ENCODE data around the gene PHOSPHO1. TPM values are rescaled to one million over a fixed set of nuclear protein-coding genes. Genes with fewer than 3 reads are reported as not detected.

PHOSPHO1 gene
- total and polyA plus RNA-seq, 7 donors: 0.38 TPM; not detected in 6

DNA sequence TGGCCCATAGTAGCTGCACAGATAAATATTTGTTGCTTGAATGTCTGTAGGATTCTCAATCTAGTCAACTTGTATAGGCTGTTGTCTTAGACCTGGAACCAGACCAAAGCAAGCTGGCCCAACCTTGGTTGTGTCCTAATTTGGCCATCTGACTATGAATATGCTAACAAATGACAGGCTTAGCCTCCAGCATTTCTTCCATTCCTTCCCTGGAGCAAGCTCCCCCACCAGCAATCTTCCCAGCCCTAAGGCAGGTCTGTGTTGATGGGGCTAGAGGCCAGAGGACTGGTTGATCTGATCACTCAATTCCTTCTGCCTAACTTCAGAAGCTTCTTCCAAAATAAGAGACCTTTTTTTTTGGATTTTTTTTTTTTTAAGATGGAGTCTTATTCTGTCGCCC lies 9.4 kb upstream of the PHOSPHO1 start:
- no peak overlapping the region for H3K27ac ChIP-seq
- intact Hi-C loops (cut with DNase I): no loop called here
- H3K27me3 ChIP-seq: no peaks in the 10 kb centered on the region
- H3K4me1 ChIP-seq: no peaks in the 10 kb centered on the region
- no peak for TF ChIP-seq POLR2A (IDR thresholded peaks at IDR 0.05)
- no peak for TF ChIP-seq POLR2AphosphoS5 (IDR thresholded peaks at IDR 0.05)
- TF ChIP-seq, protein P1, sequence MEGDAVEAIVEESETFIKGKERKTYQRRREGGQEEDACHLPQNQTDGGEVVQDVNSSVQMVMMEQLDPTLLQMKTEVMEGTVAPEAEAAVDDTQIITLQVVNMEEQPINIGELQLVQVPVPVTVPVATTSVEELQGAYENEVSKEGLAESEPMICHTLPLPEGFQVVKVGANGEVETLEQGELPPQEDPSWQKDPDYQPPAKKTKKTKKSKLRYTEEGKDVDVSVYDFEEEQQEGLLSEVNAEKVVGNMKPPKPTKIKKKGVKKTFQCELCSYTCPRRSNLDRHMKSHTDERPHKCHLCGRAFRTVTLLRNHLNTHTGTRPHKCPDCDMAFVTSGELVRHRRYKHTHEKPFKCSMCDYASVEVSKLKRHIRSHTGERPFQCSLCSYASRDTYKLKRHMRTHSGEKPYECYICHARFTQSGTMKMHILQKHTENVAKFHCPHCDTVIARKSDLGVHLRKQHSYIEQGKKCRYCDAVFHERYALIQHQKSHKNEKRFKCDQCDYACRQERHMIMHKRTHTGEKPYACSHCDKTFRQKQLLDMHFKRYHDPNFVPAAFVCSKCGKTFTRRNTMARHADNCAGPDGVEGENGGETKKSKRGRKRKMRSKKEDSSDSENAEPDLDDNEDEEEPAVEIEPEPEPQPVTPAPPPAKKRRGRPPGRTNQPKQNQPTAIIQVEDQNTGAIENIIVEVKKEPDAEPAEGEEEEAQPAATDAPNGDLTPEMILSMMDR (IDR thresholded peaks at IDR 0.05): no peak
- no peak overlapping the region for H3K4me3 ChIP-seq
- no peak for DNase-seq
- H3K36me3 ChIP-seq: no peaks in the 10 kb centered on the region
- 89 to 92% methylated on average over 1 of the region's 1 CpG for WGBS, 2 donors
- no peaks in the 10 kb centered on the region for H3K9me3 ChIP-seq

DNA sequence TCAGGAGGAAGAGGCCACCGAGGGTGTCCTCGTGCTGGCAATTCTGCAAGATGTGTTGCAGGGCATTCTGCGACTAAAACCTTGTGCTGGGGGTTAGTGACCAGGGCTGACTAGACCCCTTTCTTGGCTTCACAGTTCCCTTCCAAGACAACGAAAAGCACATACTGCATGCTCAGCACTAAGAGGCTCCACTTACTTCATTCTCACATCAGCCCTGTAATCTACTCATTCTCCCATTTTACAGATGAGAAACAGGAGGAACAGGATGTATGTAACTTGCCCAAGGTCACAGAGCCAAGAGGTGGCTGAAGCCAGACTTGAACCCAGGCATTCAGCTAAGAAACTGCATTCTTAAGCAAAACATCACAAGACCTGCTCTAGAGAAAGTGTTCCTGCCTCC lies 5.3 kb upstream of the PHOSPHO1 start:
- 81 to 92% methylated on average over 4 of the region's 4 CpGs for WGBS, 2 donors
- Histone ChIP-seq H3K36me3 (no peaks in the 10 kb centered on the region), H3K9me3 (no peaks in the 10 kb centered on the region), H3K27ac (no peak overlapping the region), H3K4me1 (peaks cover 0 to 6% (median 5%) of the 10 kb centered on the region in 4 donors), H3K27me3 (no peaks in the 10 kb centered on the region), H3K4me3 (no peak overlapping the region)
- intact Hi-C loops (cut with DNase I): no loop called here
- DNase-seq: no peak
- TF ChIP-seq EP300 (IDR thresholded peaks at IDR 0.05) (no peak), POLR2AphosphoS5 (IDR thresholded peaks at IDR 0.05) (no peak), POLR2A (IDR thresholded peaks at IDR 0.05) (no peak)
- TF ChIP-seq, protein P1 (IDR thresholded peaks at IDR 0.05): no peak

DNA sequence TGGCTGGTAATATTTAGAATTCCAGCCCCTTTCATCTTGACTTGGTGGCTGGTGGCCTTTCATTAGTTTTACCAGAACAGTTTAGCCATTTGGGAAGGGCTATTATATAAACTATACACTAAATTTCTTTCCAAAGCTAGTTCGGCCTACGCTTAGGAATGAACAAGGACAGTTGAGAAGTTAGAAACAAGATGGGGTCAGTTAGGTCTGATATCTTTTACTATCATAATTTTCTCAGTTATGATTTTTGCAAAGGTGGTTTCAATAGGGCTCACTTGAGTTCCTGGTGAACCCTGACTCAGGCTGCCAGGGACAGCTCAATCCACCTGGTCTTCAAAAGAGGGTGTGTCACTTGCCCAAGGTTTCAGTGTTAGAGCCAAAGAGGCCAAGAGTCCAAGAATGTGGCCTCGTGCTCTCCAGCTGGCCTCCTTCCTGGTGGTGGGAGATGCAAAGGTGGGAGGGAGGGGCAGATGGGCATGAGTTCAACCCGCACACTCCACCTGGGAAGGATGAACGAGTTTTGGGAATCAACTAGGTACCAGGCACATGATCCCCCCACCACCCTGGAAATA lies 4.0 kb upstream of the PHOSPHO1 start:
- peaks cover 0 to 4% (median 0%) of the 10 kb centered on the region in 3 donors for H3K27me3 ChIP-seq
- H3K4me1 ChIP-seq: peaks cover 0 to 19% (median 14%) of the 10 kb centered on the region in 4 donors
- WGBS, 2 donors: 56 to 84% methylated on average over 5 of the region's 5 CpGs
- TF ChIP-seq POLR2AphosphoS5 (IDR thresholded peaks at IDR 0.05): no peak
- TF ChIP-seq POLR2A (IDR thresholded peaks at IDR 0.05): no peak
- TF ChIP-seq, protein P1 (IDR thresholded peaks at IDR 0.05): no peak
- TF ChIP-seq EP300 (IDR thresholded peaks at IDR 0.05): no peak
- intact Hi-C loops (cut with DNase I): no loop called here
- DNase-seq: no peak
- H3K9me3 ChIP-seq: no peaks in the 10 kb centered on the region
- H3K4me3 ChIP-seq: no peak overlapping the region
- no peak overlapping the region for H3K27ac ChIP-seq
- no peaks in the 10 kb centered on the region for H3K36me3 ChIP-seq

DNA sequence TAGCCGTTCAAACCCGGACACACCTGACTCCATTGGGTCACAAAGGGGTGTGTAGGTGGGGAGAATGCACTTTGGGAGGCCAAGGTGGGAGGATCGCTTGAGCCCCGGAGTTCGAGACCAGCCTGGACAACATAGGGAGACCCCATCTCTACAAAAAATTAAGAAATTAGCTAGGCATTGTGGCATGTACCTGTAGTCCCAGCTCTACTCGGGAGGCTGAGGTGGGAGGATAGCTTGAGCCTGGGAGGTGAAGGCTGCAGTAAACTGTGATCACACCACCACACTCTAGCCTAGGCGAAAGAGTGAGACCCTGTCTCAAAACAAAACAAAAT lies 942 bp upstream of the PHOSPHO1 start:
- WGBS, 2 donors: 53 to 69% methylated on average over 7 of the region's 7 CpGs
- H3K4me3 ChIP-seq: peak overlapping the region in 1 of 4 donors; percentile 68
- H3K27me3 ChIP-seq: peaks cover 0 to 16% (median 8%) of the 10 kb centered on the region in 3 donors
- TF ChIP-seq, protein P1 (IDR thresholded peaks at IDR 0.05): no peak
- TF ChIP-seq EP300 (IDR thresholded peaks at IDR 0.05) (no peak), POLR2A (IDR thresholded peaks at IDR 0.05) (no peak), POLR2AphosphoS5 (IDR thresholded peaks at IDR 0.05) (no peak)
- intact Hi-C loops (cut with DNase I): no loop called here
- no peak for DNase-seq
- H3K4me1 ChIP-seq: peaks cover 0 to 20% (median 16%) of the 10 kb centered on the region in 4 donors
- no peak overlapping the region for H3K27ac ChIP-seq
- H3K36me3 ChIP-seq: no peaks in the 10 kb centered on the region
- no peaks in the 10 kb centered on the region for H3K9me3 ChIP-seq
